Mesenteric fat pad (tissue), 1 donor: ENCODE data around the gene PRICKLE2. TPM values are rescaled to one million over a fixed set of nuclear protein-coding genes. Genes with fewer than 3 reads are reported as not detected.

Experiments used
- DNase-seq: peaks from one replicate; pipeline ENCODE4 v3.0.0-alpha.2; 2020; ENCODE audit warnings: low spot score
- total RNA-seq: library from RNA; stranded (reverse); fragmentation: NEBNext Ultra II Directional; extraction: Animal tissue kit (Norgen Biotek cat#: 25700); gene quantifications from one replicate; pipeline ENCODE4 v1.2.1, GENCODE V29; 2021
- donor health status: DM: yes; HTN: yes; CAD: no.

The PRICKLE2 gene
- total RNA-seq, 1 donor from 2014 or later = 65.7 TPM

GRCh38 chr3:64049136-64049535 is 176.1 kb downstream of the PRICKLE2 start:
- no peak for DNase-seq

GRCh38 chr3:64048631-64049061 is 176.6 kb downstream of the PRICKLE2 start:
- no peak for DNase-seq

GRCh38 chr3:64047787-64048186 is 177.5 kb downstream of the PRICKLE2 start:
- no peak for DNase-seq

GRCh38 chr3:64046996-64047594 is 178.2 kb downstream of the PRICKLE2 start:
- no peak for DNase-seq

- DNase-seq = no peak
Measured at GRCh38 chr3:64046592-64046991, 178.7 kb downstream of the PRICKLE2 start.

GRCh38 chr3:64042952-64043351 is 182.3 kb downstream of the PRICKLE2 start:
- DNase-seq = no peak

Other genes starting within 250 kb of the PRICKLE2 start
- 64.1 TPM for gene PSMD6, start 202.0 kb downstream of the PRICKLE2 start, total RNA-seq